Thoracic aorta (tissue), 2 donors: ENCODE data around the gene DOK5. TPM values are rescaled to one million over a fixed set of nuclear protein-coding genes. Genes with fewer than 3 reads are reported as not detected.
A peak's percentile ranks its signal among the peaks of the same experiment; 100 is the strongest.

ENCODE experiments used
- ATAC-seq: fragments of 150-250 bp; one replicate; pipeline ENCODE4 v1.8.0; 2017; ENCODE audit warnings: low read depth; ENCODE audit not compliant: insufficient number of reproducible peaks, low FRiP score
- DNase-seq: peaks from one replicate; pipeline ENCODE4 v3.0.0-alpha.2; 2020; ENCODE audit warnings: low spot score
- H3K27ac ChIP-seq, 2 donors: fragments of 200-600 bp; sonication (generic); 1 replicate in 1 of 2; 2 replicates in 1 of 2; pipeline ENCODE4 v1.5.1; 2016; ENCODE audit warnings: mild to moderate bottlenecking in 2 of 2, moderate library complexity in 2 of 2
- H3K27me3 ChIP-seq: fragments of 200-600 bp; sonication (generic); replicated peaks from 2 replicates; pipeline ENCODE4 v1.6.0; 2016; ENCODE audit warnings: mild to moderate bottlenecking; ENCODE audit not compliant: insufficient read depth
- H3K36me3 ChIP-seq: fragments of 200-600 bp; sonication (generic); one replicate; pipeline ENCODE4 v1.5.1; 2016
- H3K4me1 ChIP-seq, 2 donors: fragments of 200-600 bp; sonication (generic); 1 replicate in 1 of 2; 2 replicates in 1 of 2; pipeline versions ENCODE4 v1.5.1 to v1.6.0; 2016; ENCODE audit warnings: low read depth in 2 of 2, mild to moderate bottlenecking in 1 of 2; ENCODE audit not compliant: control insufficient read depth in 1 of 2
- H3K4me3 ChIP-seq: fragments of 200-600 bp; sonication (generic); 2 replicates; pipeline ENCODE4 v1.5.1; 2016; ENCODE audit warnings: mild to moderate bottlenecking
- H3K9me3 ChIP-seq: fragments of 200-600 bp; sonication (generic); 2 replicates; pipeline ENCODE4 v1.5.1; 2016
- CTCF ChIP-seq: fragments of 200-600 bp; sonication (generic); IDR thresholded peaks from one replicate; pipeline ENCODE4 v1.5.1; 2019; ENCODE audit warnings: antibody characterized with exemption
- total RNA-seq, 2 donors: library from RNA; depleted of rRNA; stranded (reverse); fragments of >200 nt; gene quantifications; one replicate each; pipeline versions ENCODE4 v1.1.0 to v1.2.3, GENCODE V29; 2016

The DOK5 gene
- total RNA-seq, 2 donors from 2014 or later = 8.3 to 21.7 TPM

- DNase-seq = no peak
- ATAC-seq = no peak
- H3K4me1 ChIP-seq = peaks cover 0 to 6% of the 10 kb centered on the region in 2 donors
- H3K4me3 ChIP-seq = peak overlapping the region; percentile 30
- H3K9me3 ChIP-seq = no peaks in the 10 kb centered on the region
- TF ChIP-seq CTCF = no peak
- no peaks in the 10 kb centered on the region for H3K27me3 ChIP-seq
- no peaks in the 10 kb centered on the region for H3K36me3 ChIP-seq
- H3K27ac ChIP-seq = no peak overlapping the region
Observed at GRCh38 chr20:54491506-54491905, 16.1 kb downstream of the DOK5 start.

GRCh38 chr20:54494303-54495006, 19.1 kb downstream of the DOK5 start:
- no peaks in the 10 kb centered on the region for H3K36me3 ChIP-seq
- H3K4me3 ChIP-seq = no peak overlapping the region
- no peaks in the 10 kb centered on the region for H3K27me3 ChIP-seq
- no peak overlapping the region for H3K27ac ChIP-seq
- DNase-seq (no peak), ATAC-seq (no peak)
- no peak for TF ChIP-seq CTCF
- no peaks in the 10 kb centered on the region for H3K9me3 ChIP-seq
- H3K4me1 ChIP-seq = peaks cover 0 to 6% of the 10 kb centered on the region in 2 donors

DNA sequence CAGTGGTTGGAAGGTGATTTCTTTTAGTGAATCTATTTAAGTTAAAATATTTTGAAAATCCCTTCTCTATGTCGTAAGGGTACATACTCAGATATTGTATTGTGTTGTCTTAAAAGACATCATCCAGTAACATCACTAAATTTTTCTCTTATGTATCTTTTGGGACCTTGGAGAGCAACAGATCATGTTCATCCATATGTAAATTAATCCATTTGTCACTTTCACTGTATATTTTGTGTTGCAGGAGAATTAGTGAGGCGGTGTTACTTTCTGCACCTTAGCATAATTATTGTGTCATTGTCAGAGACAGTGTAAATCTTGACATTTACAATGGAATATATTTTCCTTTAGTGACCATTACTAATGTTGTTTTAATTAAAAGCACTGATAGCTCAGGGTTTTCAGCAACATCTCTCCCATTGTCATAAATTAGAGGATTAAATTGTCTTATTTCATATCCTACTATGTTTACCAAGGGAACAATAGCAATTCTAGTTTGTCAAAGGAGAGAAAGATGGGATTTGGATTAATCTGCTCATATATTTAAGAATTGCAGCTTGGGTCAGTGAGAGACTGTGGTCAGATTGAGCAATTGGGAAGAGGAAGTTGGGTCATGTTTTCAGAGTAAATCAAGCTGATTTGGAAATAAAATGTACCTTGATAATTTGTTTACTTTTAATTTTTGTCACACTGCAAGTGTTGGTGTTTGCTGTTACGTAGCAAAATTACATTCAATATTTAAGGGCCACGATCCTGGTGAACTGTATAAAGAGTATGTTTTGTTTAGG, 22.7 kb downstream of the DOK5 start:
- H3K27me3 ChIP-seq = no peaks in the 10 kb centered on the region
- DNase-seq = no peak
- no peak overlapping the region for H3K27ac ChIP-seq
- no peaks in the 10 kb centered on the region for H3K4me1 ChIP-seq
- TF ChIP-seq CTCF = no peak
- no peak for ATAC-seq
- no peak overlapping the region for H3K4me3 ChIP-seq
- no peaks in the 10 kb centered on the region for H3K36me3 ChIP-seq
- no peaks in the 10 kb centered on the region for H3K9me3 ChIP-seq

DNA sequence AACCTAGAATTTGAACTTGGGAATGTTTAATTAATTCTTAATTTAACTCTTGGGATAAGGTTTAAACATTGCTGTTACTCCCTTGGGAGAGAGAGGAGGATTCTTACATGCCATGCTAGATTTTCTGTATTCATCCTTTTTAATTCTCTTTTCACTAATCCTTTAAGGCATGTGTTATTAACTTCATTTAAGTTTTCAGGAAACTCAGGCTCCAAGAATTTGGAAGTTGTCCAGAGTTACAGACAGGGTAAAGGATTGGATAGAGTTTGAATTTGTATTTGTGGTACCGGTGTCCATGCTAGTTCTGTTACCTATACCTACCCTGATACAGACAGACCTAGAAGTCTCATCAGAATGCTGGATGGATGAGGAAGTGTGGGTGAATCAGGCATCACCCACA, 23.7 kb downstream of the DOK5 start:
- Histone ChIP-seq H3K4me3 (no peak overlapping the region), H3K9me3 (no peaks in the 10 kb centered on the region), H3K27me3 (no peaks in the 10 kb centered on the region), H3K4me1 (no peaks in the 10 kb centered on the region), H3K27ac (no peak overlapping the region), H3K36me3 (no peaks in the 10 kb centered on the region)
- DNase-seq = no peak
- TF ChIP-seq CTCF = no peak
- ATAC-seq = no peak

- H3K9me3 ChIP-seq = no peaks in the 10 kb centered on the region
- no peak for TF ChIP-seq CTCF
- H3K4me3 ChIP-seq = no peak overlapping the region
- H3K4me1 ChIP-seq = no peaks in the 10 kb centered on the region
- H3K27ac ChIP-seq = no peak overlapping the region
- DNase-seq (no peak), ATAC-seq (no peak)
- H3K27me3 ChIP-seq = no peaks in the 10 kb centered on the region
- no peaks in the 10 kb centered on the region for H3K36me3 ChIP-seq
Observed at GRCh38 chr20:54502179-54502578, 26.8 kb downstream of the DOK5 start.
